Naive thymus-derived CD4-positive, alpha-beta T cell (primary cell): Measurements from ENCODE around the gene TRIM66. TPM values are rescaled to one million over a fixed set of nuclear protein-coding genes. Genes with fewer than 3 reads are reported as not detected.

ENCODE experiments used
- ATAC-seq: fragments of 150-1000 bp; cut with Tn5 transposase; 2 replicates; pipeline ENCODE4 v1.10.0; 2021; ENCODE audit warnings: mild to moderate bottlenecking, moderate library complexity
- CTCF ChIA-PET: fragments of 350-600 bp; sonication (Branson Sonifier 250); formaldehyde crosslinking; loops from one replicate; lab custom pipeline; 2021; ENCODE audit warnings: antibody characterized with exemption; lab: Charles Lee
- POLR2A ChIA-PET: fragments of 350-600 bp; sonication (Branson Sonifier 250); formaldehyde crosslinking; loops from one replicate; lab custom pipeline; 2021; ENCODE audit warnings: antibody characterized with exemption, inconsistent platforms; lab: Charles Lee
- DNase-seq, 9 donors: peaks; one replicate each; pipeline versions ENCODE4 v3.0.0 to v3.0.0-alpha.2; 2020 to 2022; ENCODE audit warnings: mixed read lengths in 1 of 9
- H3K27ac ChIP-seq: one replicate; pipeline ENCODE4 v1.7.0; 2013; ENCODE audit warnings: mild to moderate bottlenecking, low read depth, low read length, moderate library complexity
- H3K27me3 ChIP-seq, 2 donors: one replicate each; pipeline ENCODE4 v1.7.0; 2013; ENCODE audit warnings: low read length in 2 of 2, mild to moderate bottlenecking in 2 of 2, moderate library complexity in 2 of 2; ENCODE audit not compliant: control insufficient read depth in 2 of 2, insufficient read depth in 2 of 2
- H3K36me3 ChIP-seq, 3 experiments: 1 replicate in 2 of 3; 2 replicates in 1 of 3; pipeline ENCODE4 v1.7.0; 2013; ENCODE audit warnings: low read length in 3 of 3, mild to moderate bottlenecking in 3 of 3, moderate library complexity in 1 of 3; ENCODE audit not compliant: insufficient read depth in 3 of 3, control insufficient read depth in 2 of 3
- H3K4me1 ChIP-seq, 2 donors: one replicate each; pipeline ENCODE4 v1.7.0; 2013; ENCODE audit warnings: low read length in 2 of 2, mild to moderate bottlenecking in 2 of 2, moderate library complexity in 1 of 2; ENCODE audit not compliant: control insufficient read depth in 2 of 2, insufficient read depth in 2 of 2
- H3K4me3 ChIP-seq: 2 replicates; pipeline ENCODE4 v1.7.0; 2013; ENCODE audit warnings: mild to moderate bottlenecking, low read length
- H3K9me3 ChIP-seq, 3 experiments: 1 replicate in 2 of 3; 2 replicates in 1 of 3; pipeline ENCODE4 v1.7.0; 2013; ENCODE audit warnings: low read length in 3 of 3; ENCODE audit not compliant: control insufficient read depth in 2 of 3
- H3K27ac Mint-ChIP-seq, 9 donors: one replicate each; pipeline ENCODE4 v1.8.0; 2020 to 2022; ENCODE audit warnings: mixed read lengths in 9 of 9, mild to moderate bottlenecking in 8 of 9, moderate library complexity in 5 of 9, inconsistent platforms in 2 of 9
- H3K27me3 Mint-ChIP-seq, 5 donors: one replicate each; pipeline ENCODE4 v1.8.0; 2021 to 2022; ENCODE audit warnings: mixed read lengths in 5 of 5, mild to moderate bottlenecking in 1 of 5
- H3K36me3 Mint-ChIP-seq, 5 donors: one replicate each; pipeline ENCODE4 v1.8.0; 2020 to 2022; ENCODE audit warnings: mixed read lengths in 5 of 5, mild to moderate bottlenecking in 3 of 5, inconsistent platforms in 1 of 5
- H3K4me1 Mint-ChIP-seq, 7 donors: one replicate each; pipeline ENCODE4 v1.8.0; 2020 to 2022; ENCODE audit warnings: mixed read lengths in 7 of 7, mild to moderate bottlenecking in 3 of 7, inconsistent platforms in 1 of 7
- H3K4me3 Mint-ChIP-seq, 10 donors: one replicate each; pipeline ENCODE4 v1.8.0; 2020 to 2022; ENCODE audit warnings: mild to moderate bottlenecking in 10 of 10, mixed read lengths in 10 of 10, moderate library complexity in 6 of 10, inconsistent platforms in 2 of 10
- H3K9me3 Mint-ChIP-seq, 11 donors: one replicate each; pipeline ENCODE4 v1.8.0; 2020 to 2022; ENCODE audit warnings: mixed read lengths in 11 of 11, mild to moderate bottlenecking in 4 of 11, inconsistent platforms in 1 of 11, moderate library complexity in 1 of 11
- intact Hi-C, 2 donors: fragments of 100-400 bp; cut with micrococcal nuclease; formaldehyde crosslinking; loops; one replicate each; pipeline ENCODE4 v1.15.1; 2023
- polyA plus RNA-seq, 2 donors: library from polyadenylated mRNA; unstranded; fragments of 300-500 nt; fragmentation: Illumina TruSeq; gene quantifications; one replicate each; pipeline ENCODE4 v1.2.3, GENCODE V29; 2021
- total RNA-seq, 6 experiments: library from RNA in 5 of 6; stranded (reverse) in 5 of 6; gene quantifications; 1 replicate in 5 of 6; 2 replicates in 1 of 6; pipeline ENCODE4 v1.2.3 and lab custom pipeline; 2021 to 2026

Gene TRIM66
- total and polyA plus RNA-seq, 7 experiments from 2014 or later: 0.32 to 37.6 (median 23.2) TPM

DNA sequence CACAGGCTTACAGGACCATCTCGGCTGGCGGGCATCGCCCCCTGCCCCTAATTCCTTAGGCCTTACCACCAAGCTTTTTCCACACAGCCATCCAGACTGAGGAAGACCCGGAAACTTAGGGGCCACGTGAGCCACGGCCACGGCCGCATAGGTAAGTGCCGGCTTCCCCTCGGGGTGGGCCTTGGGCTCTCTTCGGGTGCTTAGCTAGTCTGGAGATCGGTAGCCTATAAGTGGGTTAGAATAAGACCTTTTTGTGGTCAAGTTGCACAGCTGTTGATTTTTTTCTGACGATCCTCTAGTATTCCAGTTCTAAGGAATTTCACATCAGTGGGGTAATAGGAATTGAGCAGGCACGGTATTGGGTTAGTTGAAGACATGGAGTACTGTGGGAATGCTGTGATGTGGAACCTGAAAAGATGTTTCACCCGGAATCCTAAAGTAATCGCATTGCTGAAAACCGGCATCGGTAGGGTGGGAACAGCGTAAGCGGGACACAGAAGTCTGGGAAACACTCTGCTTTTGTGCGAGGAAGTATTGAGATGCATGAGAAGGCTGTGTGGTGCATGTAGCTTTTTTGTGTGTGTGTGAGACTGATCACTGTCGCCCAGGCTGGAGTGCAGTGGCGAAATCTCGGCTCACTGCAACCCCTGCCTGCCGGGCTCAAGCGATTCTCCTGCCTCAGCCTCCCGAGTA, 796 bp upstream of the TRIM66 start:
- H3K27me3 ChIP-seq: no peaks in the 10 kb centered on the region
- intact Hi-C loops: loop anchor here (2.0 to 10.0 kb wide), 11 partner anchors 72 to 1772 kb away; partner anchors contain the start of genes WEE1 (in 2 of the 2), ADM (in 1 of the 2), AMPD3 (in 1 of the 2) and EIF3F (in 1 of the 2)
- peak overlapping the region; percentile 99 for H3K27ac ChIP-seq
- DNase-seq (peak in 1 of 9 donors; percentile 43), ATAC-seq (peak; percentile 3)
- peak overlapping the region; percentile 73 for H3K4me3 ChIP-seq
- Mint-ChIP-seq H3K27ac (peak overlapping the region; percentile 97 to 99 (median 98)), H3K4me1 (peaks cover 35 to 64% (median 50%) of the 10 kb centered on the region in 7 donors), H3K27me3 (no peaks in the 10 kb centered on the region), H3K4me3 (peak overlapping the region; percentile 89 to 97 (median 96)), H3K36me3 (peaks cover 5 to 52% (median 34%) of the 10 kb centered on the region in 5 donors), H3K9me3 (peaks cover 0 to 6% (median 0%) of the 10 kb centered on the region in 11 donors)
- ChIA-PET CTCF (no interaction called here), POLR2A (interaction anchor here (0.8 to 2.9 kb wide), 10 partner anchors 9 to 884 kb away, joined by 3 to 28 read pairs (median 6); partner anchors contain the start of genes EIF3F, TMEM9B and ZNF143)
- peaks cover 17% of the 10 kb centered on the region in 2 donors for H3K4me1 ChIP-seq
- H3K36me3 ChIP-seq: peaks cover 11 to 36% (median 18%) of the 10 kb centered on the region in 3 experiments
- no peaks in the 10 kb centered on the region for H3K9me3 ChIP-seq

DNA sequence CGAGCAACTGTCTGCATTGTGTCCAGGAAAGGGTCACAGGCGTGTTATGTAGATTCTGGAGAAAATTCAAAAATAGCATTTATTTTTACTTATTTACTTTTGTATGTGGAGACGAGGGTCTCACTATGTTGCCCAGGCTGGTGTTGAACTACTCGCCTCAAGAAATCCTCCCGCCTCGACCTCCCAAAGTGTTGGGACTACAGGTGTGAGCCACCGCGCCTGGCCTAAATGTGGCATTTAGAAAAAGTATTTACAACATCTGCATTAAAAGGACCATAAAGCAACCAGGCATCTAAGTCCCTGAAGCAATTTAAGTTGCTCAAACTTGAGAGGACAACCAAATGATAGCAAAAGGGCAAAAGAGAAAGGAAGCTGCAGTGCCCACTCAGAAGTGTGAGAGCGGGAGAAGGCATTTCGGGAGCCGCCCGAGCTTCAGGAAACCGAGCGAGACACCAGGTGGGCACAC, 595 bp downstream of the TRIM66 start:
- no peak for ATAC-seq
- peak overlapping the region; percentile 89 to 97 (median 96) for H3K4me3 Mint-ChIP-seq
- Histone ChIP-seq H3K4me1 (peaks cover 17% of the 10 kb centered on the region in 2 donors), H3K36me3 (peaks cover 11 to 36% (median 18%) of the 10 kb centered on the region in 3 experiments), H3K4me3 (peak overlapping the region; percentile 73), H3K27ac (peak overlapping the region; percentile 99), H3K9me3 (no peaks in the 10 kb centered on the region), H3K27me3 (no peaks in the 10 kb centered on the region)
- H3K36me3 Mint-ChIP-seq: peaks cover 5 to 48% (median 38%) of the 10 kb centered on the region in 5 donors
- DNase-seq: no peak
- H3K9me3 Mint-ChIP-seq: peaks cover 0 to 6% (median 0%) of the 10 kb centered on the region in 11 donors
- POLR2A ChIA-PET: interaction anchor here (0.6 to 2.9 kb wide), 13 partner anchors 8 to 779 kb away, joined by 3 to 28 read pairs (median 6); partner anchors contain the start of genes EIF3F, NRIP3, TMEM9B and ZNF143
- peaks cover 30 to 57% (median 42%) of the 10 kb centered on the region in 7 donors for H3K4me1 Mint-ChIP-seq
- CTCF ChIA-PET: interaction anchor here (0.9 kb wide), 1 partner anchor 279 kb away, joined by 3 read pairs; no protein-coding TSS in a partner anchor
- intact Hi-C loops: loop anchor here (1.0 to 10.0 kb wide), 18 partner anchors 8 to 1773 kb away; partner anchors contain the start of genes AKIP1 (in 2 of the 2), EIF3F (in 2 of the 2), IPO7 (in 2 of the 2) and TMEM41B (in 2 of the 2)
- H3K27me3 Mint-ChIP-seq: no peaks in the 10 kb centered on the region
- peak overlapping the region; percentile 97 to 99 (median 98) for H3K27ac Mint-ChIP-seq

GRCh38 chr11:8679006-8679405, 3.5 kb downstream of the TRIM66 start:
- ChIA-PET POLR2A (interaction anchor here (1.4 kb wide), 1 partner anchor 12 kb away, joined by 4 read pairs; no protein-coding TSS in a partner anchor), CTCF (no interaction called here)
- intact Hi-C loops: no loop called here
- ATAC-seq: no peak
- no peaks in the 10 kb centered on the region for H3K27me3 Mint-ChIP-seq
- peaks cover 2 to 11% (median 4%) of the 10 kb centered on the region in 3 experiments for H3K36me3 ChIP-seq
- H3K4me3 Mint-ChIP-seq: no peak overlapping the region
- peaks cover 5 to 41% (median 25%) of the 10 kb centered on the region in 5 donors for H3K36me3 Mint-ChIP-seq
- H3K4me3 ChIP-seq: no peak overlapping the region
- H3K9me3 ChIP-seq: no peaks in the 10 kb centered on the region
- H3K27ac ChIP-seq: no peak overlapping the region
- no peak for DNase-seq
- H3K9me3 Mint-ChIP-seq: peaks cover 0 to 6% (median 0%) of the 10 kb centered on the region in 11 donors
- H3K27ac Mint-ChIP-seq: no peak overlapping the region
- no peaks in the 10 kb centered on the region for H3K27me3 ChIP-seq
- H3K4me1 ChIP-seq: peaks cover 5 to 12% of the 10 kb centered on the region in 2 donors
- peaks cover 19 to 38% (median 26%) of the 10 kb centered on the region in 7 donors for H3K4me1 Mint-ChIP-seq

DNA sequence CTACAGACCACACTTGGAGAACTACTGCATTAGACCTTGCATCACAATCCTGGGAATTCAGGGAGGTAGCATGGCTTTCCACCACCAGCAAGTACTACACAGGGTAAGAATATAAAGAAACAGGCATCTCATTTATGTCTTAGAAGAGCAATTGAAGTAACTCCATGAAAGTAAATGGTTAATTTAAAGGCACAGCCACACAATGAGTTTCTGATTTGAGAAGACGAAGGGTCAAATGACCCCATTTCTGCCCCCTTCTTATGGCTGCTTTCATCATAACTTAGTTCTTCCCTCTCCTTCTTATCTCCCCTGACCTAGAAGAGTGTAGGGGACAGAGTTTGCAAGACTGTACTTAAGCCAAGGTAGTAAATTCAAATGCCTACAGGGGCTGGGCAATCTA, 6.0 kb downstream of the TRIM66 start:
- Mint-ChIP-seq H3K27me3 (no peaks in the 10 kb centered on the region), H3K27ac (no peak overlapping the region), H3K36me3 (peaks cover 12 to 49% (median 27%) of the 10 kb centered on the region in 5 donors), H3K4me1 (peaks cover 10 to 23% (median 15%) of the 10 kb centered on the region in 7 donors), H3K9me3 (peaks cover 0 to 6% (median 0%) of the 10 kb centered on the region in 11 donors), H3K4me3 (no peak overlapping the region)
- no peak for ATAC-seq
- H3K4me3 ChIP-seq: no peak overlapping the region
- intact Hi-C loops: no loop called here
- peaks cover 4 to 16% (median 4%) of the 10 kb centered on the region in 3 experiments for H3K36me3 ChIP-seq
- H3K9me3 ChIP-seq: no peaks in the 10 kb centered on the region
- peaks cover 0 to 2% of the 10 kb centered on the region in 2 donors for H3K4me1 ChIP-seq
- H3K27me3 ChIP-seq: no peaks in the 10 kb centered on the region
- DNase-seq: no peak
- ChIA-PET POLR2A (no interaction called here), CTCF (no interaction called here)
- H3K27ac ChIP-seq: no peak overlapping the region

GRCh38 chr11:8674859-8675258, 7.6 kb downstream of the TRIM66 start:
- no peaks in the 10 kb centered on the region for H3K4me1 ChIP-seq
- Mint-ChIP-seq H3K4me1 (peaks cover 0 to 21% (median under 1%) of the 10 kb centered on the region in 7 donors), H3K4me3 (no peak overlapping the region), H3K36me3 (peaks cover 10 to 57% (median 25%) of the 10 kb centered on the region in 5 donors), H3K27me3 (no peaks in the 10 kb centered on the region), H3K27ac (no peak overlapping the region), H3K9me3 (no peaks in the 10 kb centered on the region)
- H3K27me3 ChIP-seq: no peaks in the 10 kb centered on the region
- no peak overlapping the region for H3K27ac ChIP-seq
- DNase-seq (no peak), ATAC-seq (no peak)
- ChIA-PET CTCF (no interaction called here), POLR2A (interaction anchor here (1.3 to 2.3 kb wide), 2 partner anchors 8 to 13 kb away, joined by 5 to 10 read pairs; partner anchors contain the start of genes RPL27A and TRIM66)
- intact Hi-C loops: no loop called here
- H3K4me3 ChIP-seq: no peak overlapping the region
- peaks cover 4 to 23% (median 8%) of the 10 kb centered on the region in 3 experiments for H3K36me3 ChIP-seq
- no peaks in the 10 kb centered on the region for H3K9me3 ChIP-seq

DNA sequence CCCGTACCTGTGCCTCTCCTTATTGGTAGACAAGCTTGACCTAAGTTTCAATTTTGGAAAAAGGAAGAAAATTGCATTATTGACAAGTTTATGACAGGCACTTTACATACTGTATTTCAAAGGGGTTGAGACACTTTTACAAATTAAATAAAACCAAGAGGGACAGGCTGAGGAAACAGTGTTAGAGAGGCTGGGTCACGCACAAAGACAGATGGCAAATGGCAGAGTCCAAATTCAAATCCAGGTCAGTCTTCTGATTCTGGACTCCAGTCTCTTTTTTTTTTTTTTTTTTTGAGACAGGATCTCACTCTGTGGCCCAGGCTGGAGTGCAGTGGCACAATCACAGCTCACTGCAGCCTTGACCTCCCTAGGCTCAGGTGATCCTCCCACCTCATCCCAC, 10.1 kb downstream of the TRIM66 start:
- intact Hi-C loops: no loop called here
- H3K27me3 Mint-ChIP-seq: no peaks in the 10 kb centered on the region
- Histone ChIP-seq H3K9me3 (no peaks in the 10 kb centered on the region), H3K36me3 (peaks cover 0 to 24% (median 8%) of the 10 kb centered on the region in 3 experiments), H3K27me3 (no peaks in the 10 kb centered on the region), H3K4me1 (no peaks in the 10 kb centered on the region), H3K4me3 (no peak overlapping the region), H3K27ac (no peak overlapping the region)
- H3K4me1 Mint-ChIP-seq: peaks cover 0 to 21% (median 0%) of the 10 kb centered on the region in 7 donors
- H3K9me3 Mint-ChIP-seq: no peaks in the 10 kb centered on the region
- ATAC-seq (no peak), DNase-seq (no peak)
- peaks cover 9 to 49% (median 28%) of the 10 kb centered on the region in 5 donors for H3K36me3 Mint-ChIP-seq
- ChIA-PET CTCF (no interaction called here), POLR2A (no interaction called here)
- no peak overlapping the region for H3K27ac Mint-ChIP-seq
- no peak overlapping the region for H3K4me3 Mint-ChIP-seq
